Skeletal muscle tissue (tissue), 4 donors: ENCODE data around the gene RBMS1. TPM values are rescaled to one million over a fixed set of nuclear protein-coding genes. Genes with fewer than 3 reads are reported as not detected.
A peak's percentile ranks its signal among the peaks of the same experiment; 100 is the strongest.

Experiments
- H3K27ac ChIP-seq: one replicate; pipeline ENCODE4 v1.7.0; 2013; ENCODE audit warnings: mild to moderate bottlenecking, low read depth, low read length, inconsistent platforms
- H3K27me3 ChIP-seq, 3 donors: one replicate each; pipeline ENCODE4 v1.7.0; 2013; ENCODE audit warnings: low read length in 3 of 3; ENCODE audit not compliant: control insufficient read depth in 3 of 3, insufficient read depth in 3 of 3
- H3K36me3 ChIP-seq, 3 donors: one replicate each; pipeline ENCODE4 v1.7.0; 2013; ENCODE audit warnings: low read length in 3 of 3; ENCODE audit not compliant: control insufficient read depth in 3 of 3, insufficient read depth in 3 of 3
- H3K4me1 ChIP-seq, 3 donors: one replicate each; pipeline ENCODE4 v1.7.0; 2013; ENCODE audit warnings: low read length in 3 of 3, mild to moderate bottlenecking in 3 of 3; ENCODE audit not compliant: control insufficient read depth in 3 of 3, insufficient read depth in 3 of 3
- H3K4me3 ChIP-seq, 3 donors: one replicate each; pipeline ENCODE4 v1.7.0; 2013; ENCODE audit warnings: low read length in 3 of 3
- H3K9ac ChIP-seq, 3 donors: one replicate each; pipeline ENCODE4 v1.7.0; 2013; ENCODE audit warnings: low read length in 3 of 3, mild to moderate bottlenecking in 3 of 3, moderate library complexity in 2 of 3, low read depth in 1 of 3
- H3K9me3 ChIP-seq, 3 donors: one replicate each; pipeline ENCODE4 v1.7.0; 2013; ENCODE audit warnings: low read length in 3 of 3; ENCODE audit not compliant: control insufficient read depth in 3 of 3
- total RNA-seq: library from RNA; depleted of rRNA; stranded (reverse); fragments of >200 nt; gene quantifications from one replicate; pipeline ENCODE4 v1.2.3, GENCODE V29; 2014
- donor health status: Osteomylitis.

RBMS1 gene
- total RNA-seq, 1 donor from 2014 or later = 48.0 TPM

DNA sequence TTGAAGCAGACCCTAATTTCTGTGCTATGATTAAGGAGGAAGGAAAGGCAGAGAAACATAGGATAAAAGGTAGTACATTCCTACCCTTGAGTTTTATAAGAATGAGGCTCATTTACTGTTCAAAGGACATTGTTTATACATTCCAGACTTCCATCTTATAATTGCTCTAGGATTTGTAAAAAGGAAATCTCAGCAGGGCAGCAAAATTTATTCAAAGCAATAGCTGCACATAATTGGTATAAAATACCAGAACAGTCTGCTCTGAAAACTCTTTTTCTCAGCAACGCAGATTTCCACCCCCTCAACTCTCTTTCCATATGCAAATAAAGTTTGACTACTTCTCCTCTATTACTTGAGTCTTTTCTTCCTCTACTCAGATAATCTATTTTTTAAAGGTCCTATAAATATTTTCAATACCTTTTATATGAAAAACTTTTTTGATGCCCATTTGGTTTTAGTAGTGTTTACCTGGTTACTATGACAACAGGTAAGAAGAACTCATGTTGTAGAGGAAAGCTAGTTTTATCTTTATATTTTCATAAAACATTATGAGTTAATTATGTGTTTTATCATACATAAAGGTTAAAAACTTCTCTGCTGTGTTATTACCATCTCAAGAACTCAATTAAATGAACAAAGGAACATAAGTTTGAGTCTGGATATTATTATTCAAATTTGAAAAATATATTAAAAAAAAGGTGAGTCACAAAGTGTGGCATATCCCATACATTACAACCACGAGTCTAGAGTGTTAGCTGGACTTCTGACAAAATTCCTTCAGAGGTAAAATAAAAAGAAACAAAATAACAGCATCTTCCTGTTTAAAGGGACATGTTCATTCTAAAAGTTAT is 19.9 kb downstream of the RBMS1 start:
- H3K27ac ChIP-seq = no peak overlapping the region

GRCh38 chr2:160472839-160473251 is 20.8 kb downstream of the RBMS1 start:
- H3K9ac ChIP-seq = no peak overlapping the region
- no peaks in the 10 kb centered on the region for H3K9me3 ChIP-seq
- peaks cover 6 to 29% (median 15%) of the 10 kb centered on the region in 3 donors for H3K4me1 ChIP-seq
- no peak overlapping the region for H3K27ac ChIP-seq
- H3K4me3 ChIP-seq = no peak overlapping the region
- H3K27me3 ChIP-seq = no peaks in the 10 kb centered on the region
- no peaks in the 10 kb centered on the region for H3K36me3 ChIP-seq

More for the DNA sequence above, 19.9 kb downstream of the RBMS1 start:
- H3K9ac ChIP-seq = no peak overlapping the region
- no peaks in the 10 kb centered on the region for H3K27me3 ChIP-seq
- no peaks in the 10 kb centered on the region for H3K36me3 ChIP-seq
- H3K4me1 ChIP-seq = peaks cover 6 to 30% (median 15%) of the 10 kb centered on the region in 3 donors
- no peaks in the 10 kb centered on the region for H3K9me3 ChIP-seq
- no peak overlapping the region for H3K4me3 ChIP-seq

GRCh38 chr2:160471950-160472349 is 21.7 kb downstream of the RBMS1 start:
- H3K36me3 ChIP-seq = no peaks in the 10 kb centered on the region
- no peak overlapping the region for H3K4me3 ChIP-seq
- no peaks in the 10 kb centered on the region for H3K9me3 ChIP-seq
- H3K27me3 ChIP-seq = no peaks in the 10 kb centered on the region
- H3K27ac ChIP-seq = no peak overlapping the region
- H3K4me1 ChIP-seq = peaks cover 6 to 31% (median 15%) of the 10 kb centered on the region in 3 donors
- H3K9ac ChIP-seq = no peak overlapping the region

GRCh38 chr2:160469621-160470204 is 23.9 kb downstream of the RBMS1 start:
- Histone ChIP-seq H3K27ac (peak overlapping the region; percentile 59), H3K9me3 (no peaks in the 10 kb centered on the region), H3K27me3 (no peaks in the 10 kb centered on the region), H3K4me3 (no peak overlapping the region), H3K9ac (no peak overlapping the region), H3K36me3 (no peaks in the 10 kb centered on the region), H3K4me1 (peaks cover 6 to 32% (median 15%) of the 10 kb centered on the region in 3 donors)

GRCh38 chr2:160469164-160469563 is 24.4 kb downstream of the RBMS1 start:
- no peaks in the 10 kb centered on the region for H3K36me3 ChIP-seq
- H3K27me3 ChIP-seq = no peaks in the 10 kb centered on the region
- no peak overlapping the region for H3K4me3 ChIP-seq
- no peak overlapping the region for H3K9ac ChIP-seq
- H3K27ac ChIP-seq = peak overlapping the region; percentile 59
- H3K4me1 ChIP-seq = peaks cover 6 to 32% (median 15%) of the 10 kb centered on the region in 3 donors
- no peaks in the 10 kb centered on the region for H3K9me3 ChIP-seq

DNA sequence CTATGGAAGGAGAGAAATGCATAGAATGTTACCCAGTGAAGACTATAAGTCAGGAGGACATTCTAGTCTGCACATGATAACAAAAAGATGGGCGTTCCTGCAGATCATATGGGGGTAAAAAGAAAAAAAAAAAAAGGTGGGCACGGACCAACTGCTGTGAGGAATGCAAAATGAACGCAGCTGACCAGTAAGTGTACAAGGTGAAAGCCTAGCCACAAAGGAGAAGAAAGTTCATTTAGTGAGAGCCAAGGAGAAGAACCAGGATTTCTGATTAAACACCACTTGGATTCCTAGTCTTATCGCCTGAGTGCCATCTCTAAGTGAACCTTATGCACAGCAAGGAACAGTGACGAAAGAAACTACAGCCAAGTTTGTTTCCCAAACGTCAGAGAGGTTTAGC is 26.5 kb downstream of the RBMS1 start:
- H3K4me1 ChIP-seq = peaks cover 6 to 17% (median 15%) of the 10 kb centered on the region in 3 donors

GRCh38 chr2:160465406-160465805 is 28.2 kb downstream of the RBMS1 start:
- Histone ChIP-seq H3K27me3 (no peaks in the 10 kb centered on the region), H3K9ac (no peak overlapping the region), H3K36me3 (no peaks in the 10 kb centered on the region), H3K4me1 (peaks cover 6 to 12% (median 8%) of the 10 kb centered on the region in 3 donors), H3K9me3 (no peaks in the 10 kb centered on the region), H3K4me3 (no peak overlapping the region), H3K27ac (no peak overlapping the region)

More for the DNA sequence above, 26.5 kb downstream of the RBMS1 start:
- no peak overlapping the region for H3K9ac ChIP-seq
- H3K27me3 ChIP-seq = no peaks in the 10 kb centered on the region
- H3K27ac ChIP-seq = no peak overlapping the region
- H3K4me3 ChIP-seq = no peak overlapping the region
- H3K9me3 ChIP-seq = no peaks in the 10 kb centered on the region
- H3K36me3 ChIP-seq = no peaks in the 10 kb centered on the region

GRCh38 chr2:160465002-160465401 is 28.6 kb downstream of the RBMS1 start:
- H3K36me3 ChIP-seq = no peaks in the 10 kb centered on the region
- no peak overlapping the region for H3K9ac ChIP-seq
- no peak overlapping the region for H3K4me3 ChIP-seq
- no peaks in the 10 kb centered on the region for H3K27me3 ChIP-seq
- no peaks in the 10 kb centered on the region for H3K9me3 ChIP-seq
- H3K4me1 ChIP-seq = peaks cover 6 to 12% (median 7%) of the 10 kb centered on the region in 3 donors
- no peak overlapping the region for H3K27ac ChIP-seq

- Histone ChIP-seq H3K27me3 (no peaks in the 10 kb centered on the region), H3K36me3 (no peaks in the 10 kb centered on the region), H3K9me3 (no peaks in the 10 kb centered on the region), H3K4me3 (no peak overlapping the region), H3K9ac (no peak overlapping the region), H3K27ac (no peak overlapping the region), H3K4me1 (peaks cover under 1 to 9% (median 2%) of the 10 kb centered on the region in 3 donors)
Measured at GRCh38 chr2:160464017-160464416, 29.6 kb downstream of the RBMS1 start.

DNA sequence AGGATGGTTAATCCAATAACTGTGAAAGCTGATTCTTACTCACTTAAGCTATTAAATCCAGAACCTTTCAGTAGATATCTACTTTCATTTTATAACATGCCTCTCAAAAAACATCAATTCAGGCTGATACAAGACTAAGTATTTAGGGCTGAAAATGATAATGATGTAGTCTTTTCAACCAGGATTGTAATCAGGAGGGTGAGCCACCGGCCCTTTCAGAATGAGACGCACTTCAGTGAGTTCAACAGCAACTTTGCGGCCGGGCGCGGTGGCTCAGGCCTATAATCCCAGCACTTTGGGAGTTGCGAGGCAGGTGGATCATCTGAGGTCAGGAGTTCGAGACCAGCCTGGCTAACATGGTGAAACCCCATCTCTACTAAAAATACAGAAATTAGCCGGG is 30.4 kb downstream of the RBMS1 start:
- H3K27ac ChIP-seq = no peak overlapping the region
- H3K9me3 ChIP-seq = no peaks in the 10 kb centered on the region
- peaks cover 0 to 6% (median 0%) of the 10 kb centered on the region in 3 donors for H3K4me1 ChIP-seq
- H3K4me3 ChIP-seq = no peak overlapping the region
- no peaks in the 10 kb centered on the region for H3K36me3 ChIP-seq
- H3K9ac ChIP-seq = no peak overlapping the region
- H3K27me3 ChIP-seq = no peaks in the 10 kb centered on the region
